ENCODE results near the gene NDE1. TPM values are rescaled to one million over a fixed set of nuclear protein-coding genes. Genes with fewer than 3 reads are reported as not detected.

Gene NDE1
- total and polyA plus RNA-seq, 9 of the 15 experiments (the other 6 are each of a cell fraction or from before 2014, with no cell fraction given), result 3.1 to 59.9 (median 30.0) TPM

- TF ChIP-seq KLF13 (tag; IDR thresholded peaks at IDR 0.05; ENCODE audit: borderline replicate concordance, low read depth), result peak; percentile 62; the same call in 1 of the 2 replicates
- no peak for TF ChIP-seq CAMTA2 (CRISPR knock-in tag; conservative IDR thresholded peaks at IDR 0.05)
- peak; percentile 62 for TF ChIP-seq HDAC3 (IDR thresholded peaks at IDR 0.05; ENCODE audit: borderline replicate concordance, partially characterized antibody)
- no peak for TF ChIP-seq CUX1 (CRISPR knock-in tag; IDR thresholded peaks at IDR 0.05)
- TF ChIP-seq E4F1 (CRISPR knock-in tag; IDR thresholded peaks at IDR 0.05; ENCODE audit: borderline replicate concordance), result no peak
- no peak for TF ChIP-seq CEBPZ (IDR thresholded peaks at IDR 0.05; ENCODE audit: borderline replicate concordance, low read depth, low read length)
- no peak for TF ChIP-seq IFI16 (CRISPR knock-in tag; IDR thresholded peaks at IDR 0.05)
- TF ChIP-seq MYC (IDR thresholded peaks at IDR 0.05; ENCODE audit: low read depth, low read length), result peak; percentile 56; the same call in 1 of the 2 replicates
- TF ChIP-seq MYC (CRISPR knock-in tag; IDR thresholded peaks at IDR 0.05; ENCODE audit: borderline replicate concordance, low read depth), result no peak
- peak; percentile 33; the same call in 1 of the 2 replicates for TF ChIP-seq SUPT5H (IDR thresholded peaks at IDR 0.05)
- peak; percentile 68 to 99 (median 94) for TF ChIP-seq CTCF (IDR thresholded peaks at IDR 0.05 in 2 of 3, conservative IDR thresholded peaks at IDR 0.05 in 1 of 3; ENCODE audit: insufficient read depth in 2 of 3, low read depth in 1 of 3, low read length in 3 of 3)
Observed at GRCh38 chr16:15642557-15643047, 7.4 kb upstream of the NDE1 start (continued).
